Hematopoietic multipotent progenitor cell treated with erythropoietin and hydrocortisone succinate and interleukin-3 and kit ligand, for 4 days (in vitro differentiated cells): ENCODE data around the gene CACNA2D3.
A peak's percentile ranks its signal among the peaks of the same experiment; 100 is the strongest.

ENCODE experiments used
- DNase-seq: peaks from one replicate; pipeline ENCODE4 v3.0.0-alpha.2; 2015

The CACNA2D3 gene

DNA sequence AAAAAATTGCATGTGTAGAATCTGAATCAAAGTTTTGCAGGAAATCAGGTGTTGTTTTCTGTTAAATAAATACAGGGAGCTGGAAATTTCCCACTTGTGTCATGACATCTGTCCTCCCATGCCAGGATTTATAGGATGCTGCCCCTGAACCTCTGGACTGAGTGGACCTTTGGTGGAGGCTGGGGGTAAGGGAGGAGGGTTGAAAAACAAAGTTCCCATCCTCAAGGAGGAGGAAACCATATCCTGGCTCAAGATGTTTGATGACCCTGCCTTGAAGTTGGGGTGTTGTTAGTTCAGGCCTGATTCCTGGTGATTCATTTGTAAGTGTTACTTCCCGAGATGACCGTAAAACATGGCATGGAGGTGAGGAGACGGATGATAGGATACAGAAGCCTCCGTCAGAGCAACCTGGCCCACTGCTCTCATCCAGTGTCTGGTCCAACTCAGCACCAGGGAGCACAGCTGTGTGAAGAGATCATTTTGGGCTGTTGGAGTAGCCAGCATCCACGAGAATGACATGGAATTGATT, 223.6 kb downstream of the CACNA2D3 start:
- no peak for DNase-seq

DNA sequence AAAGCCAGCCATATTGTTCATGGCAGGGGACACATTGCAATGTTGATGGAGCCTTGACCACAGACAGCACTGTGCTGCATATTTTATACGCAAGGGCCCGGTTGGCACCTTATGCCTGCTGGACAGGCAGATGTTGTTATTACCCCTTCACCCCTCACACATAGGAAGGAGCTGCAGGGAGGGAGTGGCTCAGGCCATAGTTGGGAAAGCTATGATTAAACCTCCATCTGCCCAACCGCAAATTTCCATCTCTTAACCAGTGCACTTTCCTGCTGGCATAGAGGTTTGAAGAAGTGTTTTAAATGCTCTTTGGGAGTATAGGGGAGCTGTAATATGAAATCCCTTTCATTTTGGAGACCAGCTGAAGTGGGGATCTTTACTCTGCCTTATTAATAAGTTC, 224.7 kb downstream of the CACNA2D3 start:
- no peak for DNase-seq

DNA sequence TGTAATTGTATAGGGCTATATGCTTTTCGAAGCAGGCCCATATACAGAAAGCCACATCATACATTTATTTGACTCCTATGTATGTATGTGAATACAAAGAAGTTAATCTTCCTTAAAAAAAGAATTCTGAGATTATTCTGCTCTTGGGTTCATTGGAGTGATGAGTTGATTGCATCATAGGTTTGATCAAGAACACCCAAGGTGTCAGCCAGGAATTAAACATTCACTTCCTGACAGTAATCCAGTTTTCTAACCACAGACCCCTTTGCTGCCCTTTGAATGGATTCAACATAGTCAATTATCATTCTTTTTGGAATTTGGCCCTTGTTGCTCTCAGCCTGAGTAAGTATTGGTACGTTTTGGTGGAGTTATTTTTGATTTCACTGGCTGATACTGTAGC, 225.6 kb downstream of the CACNA2D3 start:
- DNase-seq, result no peak

DNA sequence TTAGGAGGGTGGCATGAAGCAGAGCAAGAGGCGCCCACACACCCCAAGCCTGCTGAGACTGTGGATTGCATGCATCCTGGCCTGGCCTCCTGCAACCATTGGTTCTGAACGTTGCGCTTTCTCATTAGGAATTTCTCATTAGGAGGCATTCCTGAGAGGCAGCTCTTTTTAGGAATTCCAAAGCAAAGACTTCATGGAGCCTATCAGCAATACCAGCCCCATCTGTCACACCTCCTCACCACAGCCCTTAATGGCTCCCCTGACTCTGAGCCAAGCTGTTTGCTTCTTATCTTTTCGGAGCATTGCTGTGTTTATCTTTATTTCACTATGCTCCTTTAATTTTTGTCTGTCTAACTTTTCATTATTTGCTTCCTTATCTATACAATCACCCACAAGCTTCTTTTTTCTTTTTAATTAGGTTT, 226.9 kb downstream of the CACNA2D3 start:
- DNase-seq, result peak; percentile 76

DNA sequence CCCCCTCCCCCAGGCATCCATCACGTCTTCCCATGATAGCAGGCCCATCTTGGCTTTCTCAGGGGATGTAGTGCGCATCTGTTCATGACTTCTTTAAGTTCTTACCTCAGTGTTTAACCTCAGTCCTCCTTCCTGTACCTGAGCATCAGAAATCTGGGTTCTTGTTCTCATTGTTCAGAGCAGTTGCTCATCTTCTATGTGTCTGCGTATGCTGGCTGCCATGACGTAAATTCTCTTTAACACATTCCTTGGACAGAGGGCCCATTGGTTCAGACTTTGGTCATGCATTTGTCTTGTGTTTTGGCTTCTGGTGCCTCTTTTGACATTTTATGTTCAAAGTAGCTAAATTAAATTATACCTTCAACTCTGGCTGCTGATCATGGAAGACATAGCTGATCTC, 227.3 kb downstream of the CACNA2D3 start:
- no peak for DNase-seq

DNA sequence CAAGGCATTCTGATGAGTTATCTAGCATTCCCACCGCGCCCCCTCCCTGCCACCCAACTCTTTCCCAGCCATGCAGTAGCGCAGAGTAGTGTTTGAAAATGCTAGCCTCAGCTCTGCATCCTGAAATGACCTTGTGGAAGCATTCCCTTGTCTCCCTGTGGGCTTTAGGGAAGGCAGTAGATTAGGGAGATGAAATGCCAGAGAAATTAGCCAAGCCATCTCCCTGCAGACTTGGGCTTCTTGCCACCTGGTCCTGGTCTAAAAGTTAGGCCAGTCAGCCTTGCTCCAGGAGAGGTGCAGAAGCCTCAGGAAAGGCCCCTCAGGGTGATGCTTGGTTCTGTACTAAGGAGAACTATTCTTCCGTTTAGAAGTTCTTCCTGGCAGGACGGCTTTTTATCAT, 231.2 kb downstream of the CACNA2D3 start:
- DNase-seq, result no peak

DNA sequence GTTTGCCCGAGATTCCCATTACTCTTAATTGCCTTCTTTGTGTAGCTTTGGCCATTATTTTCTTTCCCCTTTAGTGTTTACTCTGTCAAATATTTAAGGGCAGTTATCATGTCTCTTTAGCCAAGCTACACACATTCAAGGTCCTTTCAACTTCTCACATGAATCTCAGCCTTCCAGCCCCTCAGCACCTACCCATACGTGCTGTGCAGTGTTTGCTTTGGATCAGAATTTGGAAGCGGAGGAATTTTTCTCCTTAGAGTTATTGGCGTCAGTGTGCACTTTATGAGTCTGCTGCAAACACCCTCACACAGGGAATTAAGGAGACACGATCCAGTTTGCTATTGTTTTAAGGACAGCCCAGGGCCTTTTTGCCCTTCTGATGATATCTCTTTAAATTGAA, 231.6 kb downstream of the CACNA2D3 start:
- DNase-seq, result no peak

DNA sequence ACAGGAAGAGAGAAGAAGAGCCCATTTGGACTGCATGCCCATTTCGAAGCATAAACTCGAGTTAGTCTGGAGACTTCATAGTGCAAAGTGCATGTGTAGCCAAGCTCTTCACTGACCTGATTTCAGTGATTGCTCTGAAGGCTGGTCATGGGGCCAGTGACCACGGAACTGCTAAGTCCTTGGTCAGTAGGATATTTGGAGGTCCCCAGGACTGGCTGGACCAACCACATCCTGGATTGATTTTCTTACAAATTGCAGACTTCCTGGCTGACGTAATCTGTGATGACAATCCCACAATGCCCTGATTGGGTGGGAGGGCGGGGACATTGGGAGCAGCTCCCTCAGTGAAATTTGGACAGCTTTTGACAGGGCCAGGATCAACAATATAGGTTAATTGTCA, 233.4 kb downstream of the CACNA2D3 start:
- DNase-seq, result no peak

DNA sequence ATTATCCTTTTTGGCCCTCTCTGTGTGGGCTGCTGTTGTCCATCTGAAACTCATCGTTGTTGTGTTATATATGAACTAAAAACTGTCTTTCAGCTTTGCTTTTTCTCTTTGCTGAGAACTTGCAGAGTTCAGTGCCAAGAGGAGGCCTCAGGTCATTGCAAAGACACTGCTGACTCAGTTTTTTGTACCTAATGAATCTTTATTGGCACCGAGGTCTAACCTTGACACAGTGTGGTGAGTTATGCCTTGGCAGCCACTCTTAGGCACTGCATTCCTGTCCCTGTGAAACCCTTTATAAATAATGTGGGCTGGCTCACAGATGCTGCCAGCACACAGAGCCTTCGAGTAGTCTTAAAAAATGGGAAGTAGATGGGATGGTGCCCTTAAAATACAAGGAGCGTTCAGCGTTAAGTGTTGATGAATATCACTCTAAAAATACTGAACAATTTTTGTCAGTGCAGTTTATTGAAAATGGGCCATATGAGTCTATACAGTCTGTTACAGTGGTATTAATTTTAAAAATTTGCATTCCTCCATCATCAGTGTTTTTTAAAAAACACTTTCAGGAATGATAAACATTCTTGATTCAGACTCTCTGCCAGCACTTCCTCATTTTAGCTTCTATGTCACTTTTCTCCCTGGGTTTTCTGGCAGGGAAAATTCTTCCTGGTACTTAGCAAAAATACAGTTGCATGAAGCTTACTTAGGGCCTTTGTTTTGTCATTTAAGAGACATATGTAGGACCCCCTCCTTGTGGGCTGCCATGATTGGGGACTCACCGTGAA, 234.1 kb downstream of the CACNA2D3 start:
- no peak for DNase-seq

DNA sequence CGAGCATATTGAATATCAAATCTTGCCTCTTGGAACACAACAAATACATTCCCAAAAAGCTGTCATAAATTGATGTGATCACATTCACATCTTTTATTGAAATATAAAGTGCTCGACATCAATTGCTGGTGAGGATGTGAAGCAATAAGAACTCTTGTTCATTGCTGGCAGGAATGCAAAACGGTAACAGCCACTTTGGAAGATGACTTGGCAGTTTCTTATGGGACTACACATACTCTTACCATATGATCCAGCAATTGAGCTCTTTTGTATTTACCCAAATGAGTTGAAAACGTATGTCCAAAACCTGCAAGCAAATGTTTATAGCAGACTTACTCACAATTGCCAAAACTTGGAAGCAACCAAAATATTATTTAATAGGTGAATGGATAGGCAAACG, 234.9 kb downstream of the CACNA2D3 start:
- DNase-seq, result peak; percentile 38

DNA sequence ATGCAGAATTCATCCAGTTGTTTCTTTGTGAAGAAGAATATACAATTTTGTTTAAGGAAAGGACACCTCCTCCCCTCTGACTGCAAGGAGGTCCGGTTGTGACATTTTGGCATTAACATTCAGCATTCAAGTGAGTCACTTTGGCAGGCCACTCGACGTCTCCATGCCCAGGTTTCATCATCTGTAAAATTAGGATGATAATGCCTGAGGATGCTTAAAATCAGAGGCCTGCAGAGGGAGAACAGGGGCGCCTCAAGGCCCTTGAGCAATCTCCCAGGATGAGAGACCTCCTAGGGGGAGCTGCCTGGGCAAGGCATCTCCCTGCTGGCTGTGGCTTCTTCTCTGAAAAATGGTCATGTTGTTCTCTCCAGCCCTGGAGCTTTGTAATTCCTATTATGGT, 236.0 kb downstream of the CACNA2D3 start:
- DNase-seq, result no peak

DNA sequence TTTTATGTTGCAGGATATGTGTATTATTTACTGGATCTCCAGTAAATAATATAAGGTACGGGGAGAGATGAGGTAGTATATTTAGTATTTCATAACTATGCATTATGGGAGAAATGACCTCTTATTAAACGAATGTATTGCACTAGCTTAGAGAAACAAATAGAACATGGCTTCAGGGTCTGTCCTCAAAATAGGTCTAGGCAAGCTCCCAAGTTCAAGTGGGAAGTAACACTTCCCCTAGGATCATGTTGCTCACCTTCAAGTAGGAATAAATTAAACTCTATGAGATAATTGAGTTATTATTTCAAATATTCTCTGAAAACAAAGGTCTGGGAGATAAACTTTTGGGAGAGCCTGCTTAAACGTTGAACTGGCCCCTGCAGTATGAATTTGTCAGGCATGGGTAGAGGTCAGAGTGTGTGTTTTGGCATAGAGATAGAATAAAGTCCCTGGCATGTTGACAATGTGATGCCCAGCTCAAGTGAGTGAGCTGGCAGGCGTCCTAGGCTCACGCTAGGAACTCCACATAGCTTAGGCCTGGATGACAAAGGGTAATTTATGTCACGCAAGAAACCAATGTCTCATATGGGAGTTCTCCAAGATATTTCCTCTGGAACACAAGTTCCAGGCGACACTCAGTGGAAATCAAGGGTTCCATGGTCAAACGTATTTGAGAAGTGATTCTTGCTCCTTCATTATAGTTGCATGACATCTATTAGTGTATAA, 236.8 kb downstream of the CACNA2D3 start:
- no peak for DNase-seq

DNA sequence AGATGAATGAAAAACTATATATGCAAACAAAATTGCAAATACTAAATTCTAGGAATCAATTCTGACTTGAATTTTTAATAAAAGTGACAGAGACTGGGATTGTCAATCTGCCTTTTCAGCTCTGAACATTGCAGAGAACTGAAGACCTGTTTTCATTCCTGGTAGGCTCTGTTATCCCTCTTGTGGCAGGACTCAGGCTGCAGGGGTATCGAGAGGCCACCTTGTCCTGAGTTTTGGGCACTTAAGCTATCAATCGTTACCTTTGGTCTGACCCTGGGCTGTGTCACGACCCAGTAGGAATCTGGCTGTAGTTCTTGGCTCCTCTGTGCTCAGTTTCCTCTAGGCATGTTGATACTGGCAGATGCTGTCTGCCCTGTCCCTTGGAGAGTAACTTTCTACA, 238.0 kb downstream of the CACNA2D3 start:
- DNase-seq, result no peak

DNA sequence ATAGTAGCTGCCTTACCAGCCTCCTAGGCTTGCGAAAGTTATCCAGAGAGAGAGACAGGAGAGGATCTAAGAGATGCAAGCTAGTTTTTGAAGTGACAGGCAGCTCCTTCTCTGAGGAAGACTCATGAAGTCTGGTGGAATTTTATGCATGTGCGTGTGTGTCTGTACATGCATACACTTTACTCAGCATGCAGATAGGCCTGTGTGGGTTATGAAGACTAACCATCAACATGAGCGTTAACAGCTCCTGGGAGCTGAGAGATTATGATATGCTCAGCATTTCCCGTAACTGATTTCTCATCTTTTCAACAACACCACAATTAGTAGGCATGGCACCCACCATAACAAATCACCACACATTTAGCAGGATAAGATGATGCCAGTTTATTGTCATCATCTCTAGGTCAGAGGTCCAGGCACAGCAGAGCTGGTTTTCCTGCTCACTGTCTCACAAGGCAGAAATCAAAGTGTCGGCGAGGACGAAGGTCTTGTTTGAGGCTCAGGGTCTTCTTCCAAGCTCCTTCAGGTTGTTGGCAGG, 239.5 kb downstream of the CACNA2D3 start:
- DNase-seq, result no peak

DNA sequence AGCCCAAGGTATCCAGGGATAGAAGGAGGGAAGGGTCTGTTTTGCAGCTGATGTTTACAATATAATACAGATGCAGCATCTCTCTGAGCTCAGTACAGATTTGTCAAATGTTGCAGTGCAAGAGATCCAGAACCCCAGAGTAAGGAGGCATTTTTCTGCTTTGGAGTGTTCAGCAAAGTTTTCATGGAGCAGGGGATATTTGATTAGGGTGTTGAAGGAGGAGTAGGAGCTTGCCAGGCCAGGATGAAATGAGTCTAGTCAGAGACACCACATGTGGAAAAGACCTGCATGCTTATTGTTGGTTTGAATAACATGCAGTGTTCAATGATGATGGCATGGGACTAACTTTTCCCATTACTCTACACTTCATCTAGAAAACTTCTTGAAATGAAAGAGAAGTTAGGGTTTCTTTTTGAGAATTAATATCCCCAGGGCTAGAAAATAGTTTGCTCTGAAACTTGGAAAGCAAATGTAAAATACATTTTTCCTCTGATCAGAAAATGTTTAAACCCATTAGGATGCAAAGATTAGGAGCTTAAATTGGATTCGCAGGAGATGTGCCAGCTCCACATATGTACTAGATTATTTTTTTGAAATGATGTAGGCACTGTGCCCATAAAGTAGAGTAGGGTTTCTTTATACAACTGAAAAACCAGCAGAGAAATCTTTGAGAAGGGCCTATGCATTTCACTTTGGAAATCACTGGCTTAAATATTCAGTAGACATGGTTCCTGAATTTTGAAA, 243.8 kb downstream of the CACNA2D3 start:
- no peak for DNase-seq

DNA sequence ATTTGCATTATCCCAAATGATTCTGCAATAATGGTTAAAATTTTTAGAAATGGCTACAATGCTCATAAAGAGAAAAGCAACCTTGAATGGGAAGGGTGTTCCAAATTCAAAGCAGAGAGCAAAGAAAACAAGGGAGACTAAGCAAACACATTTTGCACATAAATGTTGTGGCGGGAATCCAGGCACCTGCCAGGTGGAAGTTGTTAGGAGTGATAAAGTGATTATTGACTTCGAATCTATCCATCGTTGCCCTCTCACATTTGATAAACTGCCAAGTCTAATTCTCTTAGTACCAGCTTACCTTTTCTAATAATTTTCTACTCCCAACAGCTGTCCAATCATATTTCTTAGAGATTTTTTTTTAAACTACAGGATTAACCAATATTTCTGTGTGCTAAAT, 244.5 kb downstream of the CACNA2D3 start:
- DNase-seq, result no peak

DNA sequence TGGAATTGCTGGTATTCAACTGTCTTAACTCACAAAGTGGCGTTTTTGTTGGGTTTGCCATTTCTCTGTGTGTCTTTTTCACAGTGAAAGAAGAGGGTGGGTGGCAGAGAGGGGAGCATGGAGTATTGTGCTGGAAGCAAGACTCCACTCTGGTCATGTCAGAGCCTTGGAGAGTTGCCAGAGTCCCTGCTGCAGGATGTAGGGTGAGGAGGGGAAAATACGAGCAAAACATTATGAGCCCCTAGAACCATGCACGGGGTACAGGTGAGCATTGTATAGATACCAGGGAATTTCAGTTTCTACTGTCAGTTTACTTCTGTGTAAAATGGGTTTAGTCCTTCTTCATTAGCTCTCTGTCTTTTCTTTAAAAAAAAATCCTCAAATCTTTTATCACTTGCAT, 249.9 kb downstream of the CACNA2D3 start:
- no peak for DNase-seq

DNA sequence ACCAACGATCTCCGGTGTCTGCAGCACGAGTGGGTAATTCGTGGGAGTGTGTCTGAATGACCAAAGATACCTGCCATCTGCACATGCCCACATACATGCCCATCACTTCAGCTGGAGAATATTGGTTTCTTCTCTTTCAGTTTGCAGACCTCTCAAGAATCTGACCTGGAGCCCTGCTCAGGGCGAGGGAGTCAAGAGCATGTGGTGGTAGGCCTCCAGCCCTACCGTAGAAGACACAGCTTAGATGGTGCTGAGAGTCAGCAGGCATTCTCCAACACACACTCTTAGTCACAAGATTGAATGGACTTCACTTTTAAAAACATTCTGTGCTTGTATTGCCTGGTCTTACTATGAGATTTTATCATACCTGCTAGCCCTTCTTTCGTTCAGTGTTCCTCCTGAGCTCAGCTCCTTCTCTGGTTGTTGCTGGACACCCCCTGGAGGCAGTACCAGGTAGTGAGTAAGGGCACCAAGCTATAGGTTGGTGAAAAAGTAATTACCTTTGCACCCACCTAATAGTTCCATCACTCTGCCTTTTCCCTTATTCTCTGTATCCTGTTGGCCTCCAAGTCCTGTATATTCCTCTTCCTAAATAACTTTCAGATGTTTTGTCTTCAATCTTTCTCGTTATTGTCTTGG, 252.0 kb downstream of the CACNA2D3 start:
- peak; percentile 74 for DNase-seq

DNA sequence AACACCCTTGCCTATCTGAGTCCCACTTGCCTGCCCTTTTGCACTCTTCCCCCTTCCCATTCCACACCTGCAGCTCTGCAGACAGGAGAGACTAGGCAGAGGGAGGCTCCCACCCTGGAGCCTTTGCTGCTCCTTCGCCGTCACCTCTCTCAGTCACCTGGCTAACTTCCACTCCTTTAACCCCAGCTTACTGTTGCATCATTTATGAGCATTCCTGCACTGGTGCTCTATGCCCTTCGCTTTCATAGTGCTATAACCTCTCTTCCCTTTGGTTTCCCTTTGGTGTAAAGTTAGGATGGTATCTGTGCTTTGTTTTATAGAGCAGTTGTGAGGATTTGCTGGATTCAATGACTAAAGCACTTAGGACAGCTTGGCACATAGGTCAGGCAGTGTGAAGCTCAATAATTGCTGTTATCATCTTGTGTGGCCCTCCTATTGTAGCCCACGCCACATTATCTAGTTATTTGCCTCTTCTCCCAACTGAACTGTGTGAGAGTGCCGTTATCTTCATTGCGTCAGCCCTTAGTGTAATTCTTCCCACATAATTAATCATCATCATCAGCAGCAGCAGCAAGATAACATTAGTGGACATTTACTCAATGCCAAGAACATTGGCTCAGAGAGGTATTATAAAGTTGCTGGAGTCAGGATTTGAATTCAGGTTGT, 253.9 kb downstream of the CACNA2D3 start:
- peak; percentile 58 for DNase-seq

DNA sequence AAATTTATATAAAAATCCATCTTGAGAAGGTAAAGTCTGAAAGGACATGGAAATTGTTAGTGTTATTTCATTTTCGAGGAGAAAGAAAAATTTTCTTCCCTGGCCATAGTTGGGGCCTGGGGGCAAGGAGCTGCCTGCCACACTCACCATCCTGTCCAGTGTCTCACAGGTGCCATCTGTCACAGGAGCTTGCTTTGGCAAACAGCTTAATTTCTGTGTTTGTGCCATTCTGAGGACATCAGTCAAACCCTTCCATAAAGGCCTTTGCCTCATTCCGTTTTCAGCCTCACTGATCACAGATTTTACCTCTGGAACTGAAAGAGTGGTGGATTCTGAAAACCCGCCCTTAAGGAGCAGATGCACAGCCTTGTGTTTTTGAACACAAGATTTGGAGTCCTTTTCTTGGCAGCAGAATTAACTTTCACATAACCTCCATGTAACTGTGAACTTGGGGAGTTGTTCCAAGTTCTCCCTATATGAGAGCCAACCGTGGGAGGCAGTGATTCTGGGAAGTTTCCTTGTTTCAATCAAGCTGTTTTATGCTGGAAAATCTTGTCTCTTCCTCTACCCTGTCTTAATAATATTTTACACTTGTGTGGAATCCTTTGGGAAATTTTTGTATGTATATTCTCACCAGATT, 254.7 kb downstream of the CACNA2D3 start:
- DNase-seq, result no peak

DNA sequence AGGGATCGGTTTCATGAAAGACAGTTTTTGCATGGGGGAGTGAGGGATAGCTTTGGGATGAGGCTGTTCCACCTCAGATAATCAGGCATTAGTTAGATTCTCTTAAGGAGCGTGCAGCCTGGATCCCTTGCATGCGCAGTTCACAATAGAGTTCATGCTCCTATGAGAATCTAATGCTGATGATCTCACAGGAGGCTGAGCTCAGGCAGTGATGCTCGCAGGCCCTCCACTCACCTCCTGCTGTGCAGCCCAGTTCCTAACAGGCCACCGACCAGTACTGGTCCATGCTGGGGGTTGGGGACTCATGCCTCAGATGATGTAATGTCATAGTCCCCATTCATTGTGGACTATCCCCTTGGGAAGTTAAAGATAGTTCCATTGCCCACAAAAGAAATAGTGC, 255.8 kb downstream of the CACNA2D3 start:
- no peak for DNase-seq

DNA sequence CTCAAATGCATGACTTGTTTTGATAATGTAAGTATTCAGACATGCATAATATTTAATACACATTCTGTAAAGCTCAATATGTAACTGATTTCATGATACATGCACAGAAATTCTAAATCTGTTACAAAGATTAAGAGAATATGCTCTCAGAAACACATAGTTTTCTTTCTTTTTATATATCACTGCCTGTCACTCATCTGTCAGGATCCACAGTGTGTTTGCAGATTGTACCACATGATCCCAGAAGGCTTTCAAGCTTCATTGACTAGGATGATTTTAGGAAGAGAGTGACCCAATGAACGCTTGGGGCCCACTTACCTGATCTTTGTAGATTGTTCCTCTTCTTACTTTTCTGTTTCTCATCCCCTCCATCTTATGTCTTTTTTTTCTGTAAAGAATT, 261.9 kb downstream of the CACNA2D3 start:
- no peak for DNase-seq
